HG03280 (cell line): Measurements from ENCODE around the gene TUBB1.
A peak's percentile ranks its signal among the peaks of the same experiment; 100 is the strongest.

Source experiments
- ATAC-seq: cut with Tn5 transposase; IDR thresholded peaks from one replicate; pipeline ENCODE4 v1.9.1; 2021; ENCODE audit warnings: mild to moderate bottlenecking, moderate library complexity; ENCODE audit not compliant: unreplicated experiment

TUBB1 gene

DNA sequence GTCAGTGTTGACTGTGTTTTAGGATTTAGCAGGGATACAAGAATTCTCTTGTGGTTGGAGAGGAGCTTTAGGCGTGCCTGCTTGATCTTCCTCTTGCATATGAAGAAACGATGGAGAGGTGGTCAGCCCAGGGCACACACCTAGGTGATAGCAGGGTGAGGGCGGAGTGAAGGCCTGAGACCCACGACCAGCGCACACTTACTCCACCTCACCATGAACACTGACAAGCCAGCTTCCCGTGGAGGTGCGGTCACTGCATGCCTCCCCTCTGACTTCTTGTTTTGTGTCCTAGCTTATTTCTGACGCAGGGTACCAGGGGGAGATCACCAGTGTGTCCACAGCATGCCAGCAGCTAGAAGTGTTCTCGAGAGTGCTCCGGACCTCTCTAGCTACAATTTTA is 30.0 kb upstream of the TUBB1 start:
- no peak for ATAC-seq

DNA sequence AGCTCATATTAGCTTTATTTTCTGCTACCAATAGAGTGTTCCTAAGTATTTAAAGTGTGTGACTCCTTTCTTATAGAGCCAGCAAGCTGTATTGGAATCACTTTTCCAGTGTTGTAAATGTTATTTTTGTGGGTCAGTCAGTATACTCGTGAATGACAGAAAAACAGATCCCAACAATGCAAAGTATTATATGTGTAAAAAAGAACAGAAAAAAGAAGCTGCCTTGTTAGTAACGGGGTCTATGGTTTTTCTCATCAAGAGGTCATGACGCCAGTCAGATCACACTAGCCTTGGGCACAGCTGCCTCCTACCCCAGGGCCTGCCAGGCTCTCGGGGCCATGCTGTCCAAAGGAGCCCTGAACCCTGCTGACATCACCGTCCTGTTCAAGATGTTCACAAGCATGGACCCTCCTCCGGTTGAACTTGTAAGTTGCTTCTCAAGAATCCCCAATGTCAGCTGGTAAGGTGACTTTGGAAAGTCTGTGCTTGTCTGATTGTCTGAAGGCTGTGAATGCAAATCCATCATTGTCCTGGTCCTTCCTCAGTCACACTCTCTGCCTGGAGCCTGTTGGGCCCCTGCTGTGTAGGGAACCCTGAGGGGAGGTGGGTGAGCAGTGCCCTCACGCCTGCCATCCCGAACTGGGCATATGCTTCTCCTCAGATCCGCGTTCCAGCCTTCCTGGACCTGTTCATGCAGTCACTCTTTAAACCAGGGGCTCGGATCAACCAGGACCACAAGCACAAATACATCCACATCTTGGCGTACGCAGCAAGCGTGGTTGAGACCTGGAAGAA is 28.4 kb upstream of the TUBB1 start:
- no peak for ATAC-seq

DNA sequence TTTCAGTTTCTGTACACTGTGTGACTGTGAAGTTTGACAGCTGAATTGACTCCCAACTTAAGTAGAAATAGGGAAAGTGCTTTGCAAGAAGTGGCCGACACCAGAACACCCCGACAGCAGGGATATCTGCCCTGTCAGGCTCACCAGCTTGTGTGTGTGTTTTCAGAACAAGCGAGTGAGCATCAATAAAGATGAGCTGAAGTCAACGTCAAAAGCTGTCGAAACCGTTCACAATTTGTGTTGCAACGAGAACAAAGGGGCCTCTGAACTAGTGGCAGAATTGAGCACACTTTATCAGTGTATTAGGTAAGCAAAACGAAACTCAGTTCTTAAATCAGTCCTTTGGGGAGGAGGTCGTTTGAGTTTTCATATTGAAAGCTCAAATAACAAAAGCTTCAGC is 27.5 kb upstream of the TUBB1 start:
- no peak for ATAC-seq

DNA sequence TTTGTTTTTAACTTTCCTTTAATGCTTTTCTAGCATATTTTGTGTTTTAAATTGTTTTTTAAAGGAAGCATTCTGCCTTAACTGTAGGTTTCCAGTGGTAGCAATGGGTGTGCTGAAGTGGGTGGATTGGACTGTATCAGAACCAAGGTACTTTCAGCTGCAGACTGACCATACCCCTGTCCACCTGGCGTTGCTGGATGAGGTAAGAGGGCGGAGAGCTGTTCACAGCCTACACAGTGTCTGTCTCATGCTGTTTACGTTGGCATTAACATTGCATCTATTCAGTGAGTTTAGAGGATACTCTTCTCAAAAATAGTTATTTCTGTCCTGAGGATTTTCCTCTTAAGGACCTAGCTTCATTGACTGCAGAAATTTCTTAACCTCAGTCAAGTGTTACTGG is 26.3 kb upstream of the TUBB1 start:
- ATAC-seq: no peak

DNA sequence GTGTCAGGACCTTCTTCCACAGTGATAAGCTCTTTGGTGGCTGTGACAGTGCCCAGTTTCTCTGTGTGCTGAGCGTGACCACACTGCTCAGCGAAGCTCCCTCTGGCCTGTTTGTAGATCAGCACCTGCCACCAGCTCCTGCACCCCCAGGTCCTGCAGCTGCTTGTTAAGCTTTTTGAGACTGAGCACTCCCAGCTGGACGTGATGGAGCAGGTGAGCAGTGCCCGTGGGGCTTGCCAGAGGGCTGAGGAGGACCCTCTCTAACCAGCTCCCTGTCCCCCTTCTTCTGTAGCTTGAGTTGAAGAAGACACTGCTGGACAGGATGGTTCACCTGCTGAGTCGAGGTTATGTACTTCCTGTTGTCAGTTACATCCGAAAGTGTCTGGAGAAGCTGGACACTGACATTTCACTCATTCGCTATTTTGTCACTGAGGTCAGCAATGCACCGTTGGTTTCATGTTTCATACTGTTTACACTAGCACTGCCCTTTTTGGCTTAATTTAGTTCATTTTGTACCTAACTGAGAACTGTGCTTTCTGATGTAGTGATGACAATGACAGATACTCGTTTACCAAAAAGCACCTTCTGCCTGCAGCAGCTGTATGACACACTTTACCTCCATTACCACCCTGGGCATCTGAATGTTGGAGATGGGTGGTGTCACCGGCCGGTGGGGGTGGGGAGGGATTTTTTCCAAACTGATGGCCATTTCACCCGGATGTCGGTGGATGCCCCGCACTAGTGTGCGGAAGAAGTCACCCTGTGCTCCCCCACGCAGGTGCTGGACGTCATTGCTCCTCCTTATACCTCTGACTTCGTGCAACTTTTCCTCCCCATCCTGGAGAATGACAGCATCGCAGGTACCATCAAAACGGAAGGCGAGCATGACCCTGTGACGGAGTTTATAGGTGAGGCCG is 25.6 kb upstream of the TUBB1 start:
- ATAC-seq: no peak

DNA sequence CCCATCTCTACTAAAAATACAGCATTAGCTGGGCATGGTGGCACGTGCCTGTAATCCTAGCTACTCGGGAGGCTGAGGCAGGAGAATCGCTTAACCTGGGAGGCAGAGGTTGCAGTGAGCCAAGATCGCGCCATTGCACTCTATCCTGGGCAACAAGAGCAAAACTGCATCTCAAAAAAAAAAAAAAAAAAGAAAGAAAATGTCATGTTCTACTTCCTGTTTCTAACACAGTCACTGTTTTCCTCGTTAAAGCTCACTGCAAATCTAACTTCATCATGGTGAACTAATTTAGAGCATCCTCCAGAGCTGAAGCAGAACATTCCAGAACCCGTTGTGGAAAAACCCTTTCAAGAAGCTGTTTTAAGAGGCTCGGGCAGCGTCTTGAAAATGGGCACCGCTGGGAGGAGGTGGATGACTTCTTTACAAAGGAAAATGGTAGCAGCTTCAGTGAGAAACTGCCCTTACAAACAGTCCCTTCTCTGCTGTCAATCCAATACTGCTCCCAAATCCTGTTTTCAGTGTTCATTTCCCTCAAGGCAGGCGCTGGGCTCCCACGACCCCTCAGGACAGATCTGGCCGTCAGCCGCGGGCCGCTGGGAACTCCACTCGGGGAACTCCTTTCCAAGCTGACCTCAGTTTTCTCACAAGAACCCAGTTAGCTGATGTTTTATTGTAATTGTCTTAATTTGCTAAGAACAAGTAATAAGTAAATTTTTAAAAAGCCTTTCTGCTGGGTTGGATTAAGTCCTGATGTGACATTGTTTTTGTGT is 24.7 kb upstream of the TUBB1 start:
- ATAC-seq: no peak

DNA sequence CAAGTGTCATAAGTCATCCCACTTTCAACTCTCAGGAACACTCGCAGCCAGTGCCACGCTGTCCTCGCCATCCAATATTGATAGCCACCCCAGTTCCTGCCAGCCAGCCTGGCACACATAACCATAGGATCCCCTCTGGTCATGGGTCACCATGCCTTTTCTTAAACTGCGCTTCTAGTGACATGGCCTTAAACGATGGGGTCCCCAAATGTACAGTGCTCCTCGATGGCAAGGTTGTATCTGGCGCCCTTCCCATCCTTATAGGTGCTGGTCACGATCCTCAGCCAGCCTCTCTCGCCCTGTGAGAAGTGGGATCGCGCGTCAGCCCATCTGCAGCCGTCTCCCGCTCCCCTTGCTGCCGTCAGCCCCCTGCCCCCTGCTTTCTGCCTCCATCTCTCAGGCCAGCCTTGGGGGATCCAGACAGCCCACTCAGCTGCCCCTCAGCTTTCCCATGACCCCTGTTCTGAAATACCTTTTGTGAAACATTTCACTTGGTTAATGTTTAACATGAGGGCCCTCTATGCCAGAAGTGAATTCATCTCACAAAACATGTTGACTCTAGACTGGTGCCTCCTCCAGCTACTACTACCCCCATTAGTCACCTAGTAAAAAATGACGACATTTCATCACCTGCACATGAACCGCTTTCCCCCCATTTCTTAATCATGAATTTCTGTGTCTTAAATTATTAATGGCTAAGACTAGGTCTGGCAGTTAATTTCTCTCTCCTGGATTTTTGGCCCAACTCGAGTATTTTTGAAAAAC is 23.6 kb upstream of the TUBB1 start:
- no peak for ATAC-seq

DNA sequence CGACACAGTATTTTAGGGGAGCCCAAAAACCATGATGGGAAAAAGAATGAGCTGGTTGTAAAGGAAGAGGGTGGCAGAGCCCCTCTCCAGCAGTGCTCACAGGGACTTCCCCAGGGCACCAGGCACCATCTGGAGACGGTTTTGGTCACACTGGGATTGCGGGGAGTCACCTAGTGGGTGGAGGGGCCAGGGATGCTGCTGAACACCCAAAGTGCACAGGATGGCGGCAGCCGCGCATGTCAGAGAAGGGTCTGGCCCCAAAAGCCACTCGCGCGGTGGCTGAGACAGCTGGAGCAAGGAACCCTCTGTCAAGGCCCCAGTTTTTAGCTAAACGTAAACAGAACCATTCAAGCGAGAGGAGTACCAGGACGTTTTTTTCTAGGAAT is 23.0 kb upstream of the TUBB1 start:
- no peak for ATAC-seq

DNA sequence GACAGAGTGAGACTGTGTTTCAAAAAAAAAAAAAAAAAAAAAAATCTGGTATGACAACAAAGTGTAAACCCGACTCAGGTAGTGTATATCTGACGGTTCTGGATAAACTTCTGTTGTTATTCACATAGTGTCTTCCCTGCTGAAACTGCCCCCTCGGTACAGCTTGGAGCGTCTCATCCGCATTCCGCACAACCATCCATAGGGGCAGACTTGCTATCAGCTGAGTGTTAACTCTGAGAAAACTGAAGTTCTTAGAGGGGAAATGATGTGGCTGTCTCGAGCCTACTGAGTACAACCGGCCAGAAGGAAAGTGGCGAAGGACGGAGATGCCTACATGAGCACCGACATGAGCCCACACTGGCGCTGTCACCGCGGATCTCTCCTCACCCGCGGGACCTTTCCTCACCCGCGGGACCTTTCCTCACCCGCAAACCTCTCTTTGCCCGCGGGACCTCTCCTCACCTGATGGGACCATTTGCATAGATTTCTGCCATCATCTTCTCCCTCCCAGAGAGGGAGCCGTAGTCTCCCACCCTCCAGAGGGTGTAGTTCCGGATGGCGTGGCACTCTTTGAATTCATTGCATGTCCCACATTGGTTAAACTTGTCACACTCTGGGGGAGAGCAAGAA is 22.0 kb upstream of the TUBB1 start:
- no peak for ATAC-seq

DNA sequence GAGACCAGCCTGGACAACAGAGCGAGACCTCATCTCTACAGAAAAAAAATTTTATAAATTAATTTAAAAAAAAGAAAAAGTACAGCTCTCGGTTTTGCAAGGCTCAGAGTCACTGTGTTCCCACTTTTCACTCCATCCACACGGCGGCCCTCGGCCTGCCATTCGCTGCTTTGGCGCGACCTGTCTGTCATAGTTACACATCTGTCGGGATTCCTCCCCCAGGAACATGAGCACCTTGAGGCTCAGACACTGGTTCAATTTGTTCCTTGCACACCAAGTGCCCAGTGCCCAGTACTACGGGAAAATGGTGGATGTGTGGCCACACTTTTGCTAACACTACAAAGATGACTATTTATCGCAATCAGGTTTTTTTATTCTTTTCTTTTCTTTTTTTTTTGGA is 20.6 kb upstream of the TUBB1 start:
- ATAC-seq: no peak

DNA sequence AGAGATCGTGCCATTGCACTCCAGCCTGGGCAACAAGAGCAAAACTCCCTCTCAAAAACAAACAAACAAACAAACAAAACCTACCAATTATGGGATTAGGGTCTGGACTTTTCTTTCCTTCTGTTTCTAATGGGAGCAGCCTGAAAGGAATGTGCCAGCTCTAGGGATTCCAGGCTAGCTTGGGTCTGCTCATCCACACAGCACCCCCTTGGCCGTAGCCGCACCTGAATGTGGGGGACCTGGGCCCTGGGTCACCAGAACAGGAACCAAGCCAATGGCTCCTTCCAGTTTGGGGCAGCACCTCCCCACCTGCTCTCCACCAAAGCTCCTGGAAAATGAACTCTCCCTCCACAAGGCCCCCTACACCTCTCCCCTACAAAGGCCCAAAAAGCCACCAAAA is 18.9 kb upstream of the TUBB1 start:
- no peak for ATAC-seq

DNA sequence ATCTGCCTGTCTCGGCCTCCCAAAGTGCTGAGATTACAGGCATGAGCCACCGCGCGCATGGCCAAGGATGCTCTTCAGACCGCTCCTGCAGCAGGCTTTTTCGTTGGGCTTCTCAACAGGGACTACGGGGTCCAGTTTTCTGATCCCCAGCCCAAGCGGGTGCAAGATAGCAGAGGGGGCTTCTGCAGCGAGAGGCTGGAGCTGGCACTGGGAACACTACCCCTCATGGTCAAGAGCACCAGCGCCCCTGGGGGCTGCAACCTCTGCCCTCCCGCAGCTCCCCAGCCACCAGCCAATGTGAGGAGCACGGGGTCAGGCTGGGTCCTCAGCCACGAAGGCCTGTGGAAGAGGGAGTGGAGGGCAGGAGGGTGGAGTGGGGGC is 18.2 kb upstream of the TUBB1 start:
- no peak for ATAC-seq

DNA sequence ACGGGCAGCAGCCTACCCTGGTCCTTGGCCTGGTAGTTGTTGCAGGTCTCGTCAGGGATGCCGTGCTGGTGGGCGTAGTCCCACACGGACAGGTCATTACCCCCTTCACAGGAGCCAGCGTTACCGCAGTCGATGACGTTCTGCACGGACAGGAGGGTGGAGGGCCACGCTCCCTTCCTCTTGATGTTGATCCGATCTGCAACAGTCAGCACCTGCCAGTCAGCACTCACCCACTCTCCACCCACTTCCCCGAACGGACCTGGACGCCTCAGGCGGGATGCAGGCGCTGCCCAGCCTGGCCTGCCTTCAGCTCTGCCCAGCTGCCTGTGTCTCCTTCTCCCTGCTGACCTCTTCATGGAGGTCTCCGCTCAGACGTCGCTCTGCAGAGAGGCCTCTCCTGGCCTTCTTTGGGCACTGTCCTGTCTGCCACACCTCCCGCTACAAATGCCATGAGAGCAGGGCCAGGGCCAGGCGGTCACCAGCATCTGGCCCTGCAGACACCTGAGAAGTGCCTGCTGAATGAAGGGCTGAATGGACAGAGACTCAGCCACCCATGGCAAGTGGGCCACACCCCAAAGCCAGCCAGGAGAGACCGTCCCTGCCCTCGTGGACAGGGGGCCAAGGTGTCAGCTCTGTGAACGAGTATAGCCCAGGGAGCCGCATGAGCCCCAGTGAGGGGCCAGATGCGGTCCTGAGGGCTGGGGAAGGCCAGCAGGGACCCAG is 17.6 kb upstream of the TUBB1 start:
- ATAC-seq: no peak

DNA sequence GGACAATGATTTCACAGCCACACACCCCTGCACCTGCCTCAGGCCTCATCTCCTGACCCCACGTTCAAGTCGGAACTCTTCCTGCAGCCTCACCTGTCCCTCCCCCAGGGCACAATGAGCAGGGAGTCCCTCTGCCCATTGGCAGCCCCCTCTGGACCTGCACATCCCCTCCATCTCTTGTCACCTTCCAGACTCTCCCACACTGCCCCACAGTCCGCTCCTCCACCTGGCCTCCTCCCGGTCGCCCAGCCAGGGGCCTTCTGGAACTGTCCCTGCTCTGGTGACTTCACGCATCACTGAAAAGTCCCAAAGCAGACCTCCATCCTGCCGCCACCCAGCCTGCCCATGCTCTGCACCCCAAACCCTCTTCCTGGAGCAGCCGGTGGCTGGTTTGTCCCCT is 16.8 kb upstream of the TUBB1 start:
- ATAC-seq: no peak

DNA sequence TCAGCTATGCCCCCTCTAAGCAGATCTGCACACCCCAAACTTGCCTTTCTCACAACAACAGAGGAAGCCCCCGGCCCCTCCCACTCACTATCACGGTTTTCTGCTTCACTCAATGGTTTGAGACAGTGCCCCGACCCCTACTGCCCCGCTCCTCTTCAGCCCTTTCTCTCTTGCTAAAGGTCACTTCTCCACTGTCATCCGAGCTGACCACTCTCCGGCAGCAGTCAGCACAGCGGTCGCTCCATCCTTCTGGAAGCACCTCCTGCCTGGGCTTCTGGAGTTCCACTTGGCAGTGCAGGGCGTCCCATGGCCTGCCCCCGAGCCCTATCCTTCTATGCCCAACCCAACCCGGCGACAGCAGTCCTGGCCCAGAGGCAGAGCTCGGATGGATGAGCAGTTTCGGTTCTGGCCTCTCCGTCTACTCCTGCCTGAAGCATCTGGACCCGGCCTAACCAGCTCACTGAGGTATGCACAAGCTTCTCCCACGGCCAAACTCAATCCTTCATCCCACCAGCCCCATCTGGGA is 16.3 kb upstream of the TUBB1 start:
- ATAC-seq: no peak

DNA sequence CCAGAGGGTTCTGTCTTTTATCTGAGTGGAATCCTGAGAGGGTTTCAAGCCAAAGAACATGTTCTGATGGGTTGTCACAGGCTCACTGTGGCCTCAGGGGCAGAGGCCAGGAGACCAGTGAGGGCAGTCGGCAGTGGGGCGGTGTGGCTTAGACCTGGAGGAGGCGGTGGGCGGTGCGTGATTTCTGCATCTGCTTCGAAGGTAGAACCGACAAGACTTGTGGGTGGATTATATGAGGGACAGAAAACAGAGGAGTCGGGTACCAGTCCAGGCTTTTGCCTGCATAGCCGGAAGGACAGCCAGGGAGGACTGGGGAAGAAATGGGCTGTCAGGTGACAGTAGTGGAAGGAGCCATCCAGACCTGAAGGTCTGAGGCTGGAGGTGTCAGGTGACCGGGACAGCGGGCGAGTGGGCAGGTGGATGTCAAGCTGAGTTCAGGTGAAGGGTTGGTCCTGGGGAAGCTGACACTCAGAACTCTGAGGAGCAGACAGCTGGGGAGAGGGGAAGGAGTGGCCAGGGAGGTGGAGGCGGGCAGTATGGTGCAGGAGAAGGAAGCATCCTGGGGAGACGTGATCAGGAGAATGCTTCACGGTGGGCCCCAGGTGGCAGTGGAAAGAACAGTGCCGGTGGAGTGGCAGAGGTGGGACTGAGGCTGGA is 15.3 kb upstream of the TUBB1 start:
- ATAC-seq: no peak

DNA sequence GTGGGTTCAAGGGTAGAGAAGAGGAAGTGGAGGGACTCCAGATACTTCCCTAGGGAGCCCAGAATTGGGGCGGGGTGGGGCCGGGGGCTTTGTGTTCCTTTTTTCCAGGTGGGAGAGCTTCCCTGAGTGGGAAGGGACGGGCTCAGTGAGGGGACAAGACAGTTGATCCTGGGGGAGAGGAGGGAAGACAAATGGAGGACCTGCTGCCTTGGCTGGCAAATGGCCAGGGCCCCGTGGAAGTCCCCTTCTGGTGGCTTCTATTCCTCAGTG is 14.8 kb upstream of the TUBB1 start:
- no peak for ATAC-seq

DNA sequence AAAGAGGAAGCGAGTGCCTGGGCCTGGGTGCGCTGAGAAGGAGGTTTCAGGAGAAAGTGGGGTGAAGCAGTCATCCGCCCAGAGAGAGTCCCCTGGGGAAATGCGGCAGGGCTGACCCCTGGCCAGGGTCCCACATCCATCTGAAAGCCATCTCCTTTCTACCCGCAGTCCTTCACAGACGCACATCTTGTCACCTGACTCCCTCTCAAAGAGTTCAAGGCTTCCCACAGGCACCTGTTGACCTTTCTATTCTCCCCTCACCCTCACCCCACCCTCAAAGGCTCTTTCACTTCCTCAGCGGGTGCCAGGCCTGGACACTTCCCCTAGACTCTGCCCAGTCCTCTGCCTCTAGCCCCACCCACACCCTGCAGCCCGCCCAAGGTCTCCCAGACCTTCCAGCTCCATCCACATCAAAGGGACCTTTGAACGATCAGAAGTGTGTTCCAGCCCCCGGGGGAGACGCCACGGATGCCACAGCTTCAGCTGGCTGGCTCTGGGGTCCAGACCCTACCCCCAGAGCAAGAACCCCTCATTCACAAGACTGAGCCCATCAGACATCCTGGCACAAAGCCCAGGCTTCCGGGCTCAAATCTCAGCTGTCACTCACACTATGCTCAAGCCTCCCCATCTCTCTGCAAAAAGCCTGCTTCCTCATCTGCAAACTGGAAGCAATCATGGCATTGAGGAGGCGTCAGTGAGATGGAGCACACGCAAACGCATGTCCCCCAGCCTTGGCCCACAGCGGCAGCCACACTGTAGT is 14.3 kb upstream of the TUBB1 start:
- ATAC-seq: peak; percentile 57
